Ishikawa (cell line): ENCODE data around the gene WDR18.

Experiments
- CEBPB ChIP-seq: IDR thresholded peaks from 2 replicates; pipeline ENCODE4 v1.6.1; 2012
- EGR1 ChIP-seq: IDR thresholded peaks from 2 replicates; pipeline ENCODE4 v1.6.1; 2012
- EP300 ChIP-seq: IDR thresholded peaks from 2 replicates; pipeline ENCODE4 v1.6.1; 2012; ENCODE audit warnings: borderline replicate concordance
- MAX ChIP-seq: IDR thresholded peaks from 2 replicates; pipeline ENCODE4 v1.6.1; 2012
- RAD21 ChIP-seq: IDR thresholded peaks from 2 replicates; pipeline ENCODE4 v1.6.1; 2012; ENCODE audit warnings: low read depth
- REST ChIP-seq: IDR thresholded peaks from 2 replicates; pipeline ENCODE4 v1.6.1; 2012; ENCODE audit warnings: low read depth, mild to moderate bottlenecking
- TAF1 ChIP-seq: IDR thresholded peaks from 2 replicates; pipeline ENCODE4 v1.6.1; 2012; ENCODE audit warnings: low read depth, mild to moderate bottlenecking
- TEAD4 ChIP-seq: IDR thresholded peaks from 2 replicates; pipeline ENCODE4 v1.6.1; 2012
- ZBTB7A ChIP-seq: IDR thresholded peaks from 2 replicates; pipeline ENCODE4 v1.6.1; 2012; ENCODE audit warnings: low read depth

GRCh38 chr19:948842-949496 lies 35.2 kb upstream of the WDR18 start:
- TF ChIP-seq EP300 (no peak), MAX (no peak), TAF1 (no peak), REST (no peak), ZBTB7A (no peak), TEAD4 (no peak), CEBPB (no peak), RAD21 (no peak), EGR1 (no peak)
